ENCODE measurements around the gene GALM.

- no peak for TF ChIP-seq ZBTB44 (CRISPR knock-in tag; IDR thresholded peaks at IDR 0.05)
- TF ChIP-seq JUNB (CRISPR knock-in tag; IDR thresholded peaks at IDR 0.05; ENCODE audit: borderline replicate concordance), result no peak
- TF ChIP-seq PHF21A (CRISPR knock-in tag; IDR thresholded peaks at IDR 0.05), result no peak
- no peak for TF ChIP-seq ZNF549 (CRISPR knock-in tag; IDR thresholded peaks at IDR 0.05)
- no peak for TF ChIP-seq RERE (CRISPR knock-in tag; IDR thresholded peaks at IDR 0.05; ENCODE audit: low read depth)
- TF ChIP-seq ZZZ3 (CRISPR knock-in tag; IDR thresholded peaks at IDR 0.05; ENCODE audit: borderline replicate concordance), result no peak
- TF ChIP-seq POLR2A (IDR thresholded peaks at IDR 0.05; ENCODE audit: insufficient read depth in 1 of 2, low read depth in 2 of 2, low read length in 2 of 2), result no peak
- TF ChIP-seq ZFY (CRISPR knock-in tag; IDR thresholded peaks at IDR 0.05), result no peak
- TF ChIP-seq CREM (IDR thresholded peaks at IDR 0.05), result no peak; the same call in 1 of the 2 replicates
- TF ChIP-seq CREM (CRISPR knock-in tag; IDR thresholded peaks at IDR 0.05), result no peak
- TF ChIP-seq ZBTB1 (CRISPR knock-in tag; IDR thresholded peaks at IDR 0.05; ENCODE audit: borderline replicate concordance), result no peak
- no peak for TF ChIP-seq ZBTB26 (CRISPR knock-in tag; IDR thresholded peaks at IDR 0.05; ENCODE audit: borderline replicate concordance)
Measured at GRCh38 chr2:38620282-38620977, 45.5 kb upstream of the GALM start.

Data from HepG2 (cell line).